SK-N-SH (cell line): ENCODE data around the gene SPATA24. TPM values are rescaled to one million over a fixed set of nuclear protein-coding genes. Genes with fewer than 3 reads are reported as not detected.
"Not testable (repeated sequence)": the region's sequence is repeated elsewhere in the genome, so short reads cannot be mapped to it uniquely, and the experiment has no call there.

ENCODE experiments used
- CTCF ChIA-PET: fragments of 300-600, 350-600 bp; formaldehyde crosslinking; extraction: SDS; loops from one replicate; lab custom pipeline; 2021; lab: Yijun Ruan, JAX
- POLR2A ChIA-PET: fragments of 350-600 bp; sonication (Branson Sonifier 250); formaldehyde crosslinking; extraction: SDS; loops from one replicate; lab custom pipeline; 2020; ENCODE audit warnings: antibody characterized with exemption, inconsistent platforms; lab: Yijun Ruan, JAX
- DNase-seq: peaks from one replicate; pipeline ENCODE4 v3.0.0; 2012
- H2AFZ ChIP-seq: fragments of 200-600 bp; sonication (generic); 2 replicates; pipeline ENCODE4 v1.8.1; 2016; ENCODE audit warnings: antibody characterized with exemption, mild to moderate bottlenecking, low read depth
- H3F3A ChIP-seq: fragments of 200-600 bp; sonication (generic); replicated peaks from 2 replicates; pipeline ENCODE3; 2016; ENCODE audit warnings: antibody characterized with exemption, mild to moderate bottlenecking; ENCODE audit not compliant: insufficient read depth
- H3K27ac ChIP-seq, 2 experiments: fragments of 200-500 bp in 1 of 2; fragments of 200-600 bp in 1 of 2; sonication (Bioruptor generic) in 1 of 2; sonication (generic), shearing (Covaris generic) in 1 of 2; 2 replicates each; pipeline versions ENCODE4 v1.5.1 to v1.6.1; 2014 to 2016; ENCODE audit warnings: low read depth in 2 of 2, inconsistent platforms in 1 of 2, low read length in 1 of 2, mild to moderate bottlenecking in 1 of 2, mixed read lengths in 1 of 2
- H3K27me3 ChIP-seq: fragments of 200-600 bp; sonication (generic), shearing (Covaris generic); 2 replicates; pipeline ENCODE4 v1.6.1; 2016; ENCODE audit warnings: mixed run types; ENCODE audit not compliant: insufficient read depth
- H3K36me3 ChIP-seq, 2 experiments: fragments of 200-500 bp in 1 of 2; fragments of 200-600 bp in 1 of 2; sonication (Bioruptor generic) in 1 of 2; sonication (generic) in 1 of 2; replicated peaks in 1 of 2; 2 replicates each; pipeline versions ENCODE3 to v1.5.1; 2014 to 2016; ENCODE audit warnings: low read length in 1 of 2, mild to moderate bottlenecking in 1 of 2; ENCODE audit not compliant: insufficient read depth in 2 of 2, control insufficient read depth in 1 of 2
- H3K4me1 ChIP-seq, 2 experiments: fragments of 200-500 bp in 1 of 2; fragments of 200-600 bp in 1 of 2; sonication (Bioruptor generic) in 1 of 2; sonication (generic), shearing (Covaris generic) in 1 of 2; 2 replicates each; pipeline versions ENCODE4 v1.5.1 to v1.6.1; 2014 to 2016; ENCODE audit warnings: low read depth in 1 of 2, low read length in 1 of 2, mixed run types in 1 of 2; ENCODE audit not compliant: insufficient read depth in 2 of 2, control insufficient read depth in 1 of 2
- H3K4me2 ChIP-seq: fragments of 200-600 bp; sonication (generic), shearing (Covaris generic); 2 replicates; pipeline ENCODE4 v1.6.1; 2017; ENCODE audit warnings: mixed run types
- H3K4me3 ChIP-seq, 2 experiments: fragments of 200-500 bp in 1 of 2; fragments of 200-600 bp in 1 of 2; sonication (Bioruptor generic) in 1 of 2; sonication (generic), shearing (Covaris generic) in 1 of 2; 2 replicates each; pipeline versions ENCODE4 v1.5.1 to v1.8.1; 2014 to 2016; ENCODE audit warnings: low read depth in 2 of 2, inconsistent platforms in 1 of 2, low read length in 1 of 2, mild to moderate bottlenecking in 1 of 2, mixed read lengths in 1 of 2, moderate library complexity in 1 of 2
- H3K79me2 ChIP-seq: fragments of 200-600 bp; sonication (generic); 2 replicates; pipeline ENCODE4 v1.8.1; 2017; ENCODE audit warnings: mild to moderate bottlenecking; ENCODE audit not compliant: insufficient read depth
- H3K9ac ChIP-seq: fragments of 200-600 bp; sonication (generic); 2 replicates; pipeline ENCODE4 v1.6.1; 2017; ENCODE audit warnings: mixed run types
- H3K9me2 ChIP-seq: fragments of 200-600 bp; sonication (generic); 2 replicates; pipeline ENCODE4 v1.6.1; 2017; ENCODE audit warnings: mixed run types
- H3K9me3 ChIP-seq: fragments of 200-600 bp; sonication (generic); 2 replicates; pipeline ENCODE4 v1.6.1; 2017; ENCODE audit warnings: mixed run types, mild to moderate bottlenecking, moderate library complexity
- H4K20me1 ChIP-seq: fragments of 200-600 bp; sonication (generic); 2 replicates; pipeline ENCODE4 v1.6.1; 2017; ENCODE audit warnings: mild to moderate bottlenecking, mixed run types; ENCODE audit not compliant: insufficient read depth
- MAX ChIP-seq: IDR thresholded peaks from 2 replicates; pipeline ENCODE4 v1.4.0; 2012; ENCODE audit warnings: low read depth
- NFIC ChIP-seq: IDR thresholded peaks from 2 replicates; pipeline ENCODE4 v1.4.0; 2012; ENCODE audit warnings: borderline replicate concordance
- NRF1 ChIP-seq: IDR thresholded peaks from 2 replicates; pipeline ENCODE4 v1.6.1; 2012; ENCODE audit warnings: low read depth, mild to moderate bottlenecking, low read length
- POLR2AphosphoS5 ChIP-seq: IDR thresholded peaks from 2 replicates; pipeline ENCODE4 v1.6.1; 2012; ENCODE audit warnings: low read depth, low read length
- RXRA ChIP-seq: IDR thresholded peaks from 2 replicates; pipeline ENCODE4 v1.4.0; 2012; ENCODE audit warnings: low read depth, mild to moderate bottlenecking, borderline replicate concordance
- TAF1 ChIP-seq: IDR thresholded peaks from 2 replicates; pipeline ENCODE4 v1.6.1; 2012; ENCODE audit warnings: low read depth, mild to moderate bottlenecking, low read length, moderate library complexity, borderline replicate concordance
- TEAD4 ChIP-seq: IDR thresholded peaks from 2 replicates; pipeline ENCODE4 v1.4.0; 2012; ENCODE audit warnings: mild to moderate bottlenecking, borderline replicate concordance; ENCODE audit not compliant: insufficient read depth
- USF1 ChIP-seq: IDR thresholded peaks from 2 replicates; pipeline ENCODE4 v1.4.0; 2012; ENCODE audit warnings: low read depth, borderline replicate concordance
- WGBS: methylation state at CpG from one replicate; pipeline ENCODE4 v1.1.6; 2017; ENCODE audit warnings: low lambda C conversion rate; 5-methylcytosine and 5-hydroxymethylcytosine counted together
- polyA plus RNA-seq, 3 experiments: library from polyadenylated mRNA; depleted of rRNA; stranded (reverse); fragments of >200 nt; gene quantifications; 2 replicates each; pipeline ENCODE4 v1.2.3, GENCODE V29; 2012

SPATA24 gene
- polyA plus RNA-seq, 1 of the 3 experiments (the other 2 are of a cell fraction), result 7.6 TPM

GRCh38 chr5:139388198-139388821, 15.6 kb downstream of the SPATA24 start:
- Histone ChIP-seq H2AFZ (no peak overlapping the region), H3F3A (no peaks in the 10 kb centered on the region), H3K27me3 (peaks cover 5% of the 10 kb centered on the region; the same call in 1 of the 2 replicates), H3K4me2 (no peak overlapping the region), H4K20me1 (no peaks in the 10 kb centered on the region), H3K36me3 (no peaks in the 10 kb centered on the region), H3K9ac (no peak overlapping the region), H3K79me2 (no peaks in the 10 kb centered on the region), H3K4me1 (peaks cover 0 to 8% of the 10 kb centered on the region in 2 experiments; a peak in 1 of 4 replicates), H3K9me2 (no peaks in the 10 kb centered on the region), H3K4me3 (no peak overlapping the region), H3K9me3 (no peaks in the 10 kb centered on the region), H3K27ac (no peak overlapping the region)
- no peak for DNase-seq
- ChIA-PET CTCF (interaction anchor here (0.6 kb wide), 1 partner anchor 197 kb away, joined by 4 read pairs; no protein-coding TSS in a partner anchor), POLR2A (interaction anchor here (0.8 kb wide), 1 partner anchor 46 kb away, joined by 3 read pairs; no protein-coding TSS in a partner anchor)
- TF ChIP-seq NFIC (no peak), TAF1 (no peak), RXRA (no peak), POLR2AphosphoS5 (no peak), USF1 (no peak)
- 57% methylated on average over 7 of the region's 8 CpGs for WGBS

GRCh38 chr5:139387611-139388197, 16.2 kb downstream of the SPATA24 start:
- no peaks in the 10 kb centered on the region for H3K79me2 ChIP-seq
- DNase-seq, result no peak
- no peak overlapping the region for H3K4me2 ChIP-seq
- no peaks in the 10 kb centered on the region for H3F3A ChIP-seq
- ChIA-PET POLR2A (interaction anchor here (0.8 kb wide), 1 partner anchor 46 kb away, joined by 3 read pairs; no protein-coding TSS in a partner anchor), CTCF (interaction anchor here (0.6 to 1.1 kb wide), 2 partner anchors 126 to 198 kb away, joined by 3 to 4 read pairs; no protein-coding TSS in a partner anchor)
- H3K4me3 ChIP-seq, result no peak overlapping the region
- no peak overlapping the region for H2AFZ ChIP-seq
- no peaks in the 10 kb centered on the region for H4K20me1 ChIP-seq
- no peaks in the 10 kb centered on the region for H3K27me3 ChIP-seq
- 96% methylated on average over 9 of the region's 10 CpGs for WGBS
- H3K9me3 ChIP-seq, result no peaks in the 10 kb centered on the region
- H3K4me1 ChIP-seq, result peaks cover 0 to 14% of the 10 kb centered on the region in 2 experiments; a peak in 1 of 4 replicates
- no peaks in the 10 kb centered on the region for H3K36me3 ChIP-seq
- no peak overlapping the region for H3K9ac ChIP-seq
- no peak overlapping the region for H3K27ac ChIP-seq
- no peak for TF ChIP-seq TAF1
- TF ChIP-seq POLR2AphosphoS5, result no peak
- TF ChIP-seq NRF1, result no peak
- no peak for TF ChIP-seq TEAD4
- TF ChIP-seq MAX, result no peak
- no peak for TF ChIP-seq NFIC
- no peaks in the 10 kb centered on the region for H3K9me2 ChIP-seq

- H3K9ac ChIP-seq, H3K9me3 ChIP-seq, H3K27ac ChIP-seq, H3K4me3 ChIP-seq, H3K27me3 ChIP-seq, H3K4me2 ChIP-seq, DNase-seq, POLR2A ChIA-PET, H3K79me2 ChIP-seq, H3F3A ChIP-seq, H4K20me1 ChIP-seq, H3K36me3 ChIP-seq, H2AFZ ChIP-seq, H3K9me2 ChIP-seq: not testable (repeated sequence)
- peaks cover 0 to 21% of the 10 kb centered on the region in 2 experiments; a peak in 1 of 4 replicates for H3K4me1 ChIP-seq
- WGBS, result 94% methylated on average over 10 of the region's 10 CpGs
- CTCF ChIA-PET, result interaction anchor here (1.1 kb wide), 1 partner anchor 127 kb away, joined by 3 read pairs; no protein-coding TSS in a partner anchor
These were observed 16.9 kb downstream of the SPATA24 start for GRCh38 chr5:139386956-139387355.
